B cell (primary cell): ENCODE results near the gene SAP30L. TPM values are rescaled to one million over a fixed set of nuclear protein-coding genes. Genes with fewer than 3 reads are reported as not detected.

Experiments used
- ATAC-seq: fragments of 200-7000 bp; cut with Tn5 transposase; one replicate; pipeline ENCODE4 v1.10.0; 2021; ENCODE audit warnings: low read depth, mild to moderate bottlenecking, moderate number of reproducible peaks, moderate library complexity
- CTCF ChIA-PET: fragments of 350-600 bp; sonication (Branson Sonifier 250); formaldehyde crosslinking; loops from one replicate; lab custom pipeline; 2021; ENCODE audit warnings: antibody characterized with exemption, inconsistent platforms; lab: Charles Lee
- POLR2A ChIA-PET: fragments of 350-600 bp; sonication (Branson Sonifier 250); formaldehyde crosslinking; loops from one replicate; lab custom pipeline; 2021; ENCODE audit warnings: antibody characterized with exemption; lab: Charles Lee
- DNase-seq: peaks from one replicate; pipeline ENCODE4 v3.0.0; 2013
- H2AFZ ChIP-seq: 2 replicates; pipeline ENCODE4 v1.6.1; 2012; ENCODE audit warnings: mild to moderate bottlenecking, low read depth, low read length; ENCODE audit not compliant: insufficient read depth, poor library complexity, severe bottlenecking
- H3K27ac ChIP-seq, 2 donors: 1 replicate in 1 of 2; 2 replicates in 1 of 2; pipeline ENCODE4 v1.5.1; 2012 to 2013; ENCODE audit warnings: low read length in 2 of 2, mild to moderate bottlenecking in 2 of 2, moderate library complexity in 1 of 2
- H3K27me3 ChIP-seq, 4 experiments: fragments of 200-600 bp in 1 of 4; sonication (generic) in 1 of 4; replicated peaks in 1 of 4; 1 replicate in 2 of 4; 2 replicates in 2 of 4; pipeline versions ENCODE4 v1.6.1 to v1.7.0; 2013 to 2016; ENCODE audit warnings: low read length in 3 of 4, mild to moderate bottlenecking in 2 of 4, mixed read lengths in 1 of 4, moderate library complexity in 1 of 4; ENCODE audit not compliant: insufficient read depth in 4 of 4, control insufficient read depth in 3 of 4; ENCODE audit errors: control extremely low read depth in 1 of 4
- H3K36me3 ChIP-seq, 2 experiments: replicated peaks in 1 of 2; 1 replicate in 1 of 2; 2 replicates in 1 of 2; pipeline versions ENCODE4 v1.6.1 to v1.7.1; 2013; ENCODE audit warnings: low read length in 1 of 2; ENCODE audit not compliant: insufficient read depth in 2 of 2, control insufficient read depth in 1 of 2; ENCODE audit errors: control extremely low read depth in 1 of 2, extremely low read depth in 1 of 2
- H3K4me1 ChIP-seq, 2 donors: fragments of 200-600 bp in 1 of 2; sonication (generic) in 1 of 2; 1 replicate in 1 of 2; 2 replicates in 1 of 2; pipeline versions ENCODE4 v1.5.1 to v1.6.1; 2013 to 2017; ENCODE audit warnings: low read length in 2 of 2; ENCODE audit not compliant: control insufficient read depth in 2 of 2, insufficient read depth in 2 of 2
- H3K4me2 ChIP-seq: replicated peaks from 2 replicates; pipeline ENCODE3; 2012; ENCODE audit warnings: mild to moderate bottlenecking, low read depth, low read length; ENCODE audit not compliant: poor library complexity, severe bottlenecking
- H3K4me3 ChIP-seq, 5 experiments: fragments of 200-600 bp in 1 of 5; sonication (generic) in 1 of 5; 1 replicate in 3 of 5; 2 replicates in 2 of 5; pipeline versions ENCODE4 v1.5.1 to v1.7.0; 2011 to 2016; ENCODE audit warnings: low read length in 4 of 5, mild to moderate bottlenecking in 4 of 5, low read depth in 2 of 5, control low read depth in 1 of 5, moderate library complexity in 1 of 5; ENCODE audit not compliant: insufficient read depth in 1 of 5; ENCODE audit errors: control extremely low read depth in 1 of 5, extremely low read depth in 1 of 5
- H3K79me2 ChIP-seq: fragments of 200-600 bp; sonication (generic); one replicate; pipeline ENCODE4 v1.6.0; 2016; ENCODE audit warnings: low read length; ENCODE audit not compliant: control insufficient read depth, insufficient read depth
- H3K9ac ChIP-seq: fragments of 200-600 bp; sonication (generic); 2 replicates; pipeline ENCODE4 v1.6.1; 2017; ENCODE audit warnings: mild to moderate bottlenecking, low read length, moderate library complexity
- H3K9me3 ChIP-seq, 3 donors: one replicate each; pipeline versions ENCODE4 v1.6.1 to v1.7.1; 2013; ENCODE audit warnings: low read length in 2 of 3; ENCODE audit not compliant: control insufficient read depth in 2 of 3, insufficient read depth in 1 of 3; ENCODE audit errors: control extremely low read depth in 1 of 3
- H4K20me1 ChIP-seq: 2 replicates; pipeline ENCODE4 v1.6.0; 2012; ENCODE audit warnings: mild to moderate bottlenecking, low read length; ENCODE audit not compliant: insufficient read depth, control insufficient read depth, poor library complexity, severe bottlenecking
- H3K27ac Mint-ChIP-seq: one replicate; pipeline ENCODE4 v1.8.0; 2021; ENCODE audit warnings: mixed read lengths
- H3K27me3 Mint-ChIP-seq: one replicate; pipeline ENCODE4 v1.8.0; 2021; ENCODE audit warnings: mixed read lengths
- H3K4me1 Mint-ChIP-seq: one replicate; pipeline ENCODE4 v1.8.0; 2021; ENCODE audit warnings: mixed read lengths
- H3K4me3 Mint-ChIP-seq: one replicate; pipeline ENCODE4 v1.8.0; 2021; ENCODE audit warnings: mixed read lengths
- H3K9me3 Mint-ChIP-seq: one replicate; pipeline ENCODE4 v1.8.0; 2022; ENCODE audit warnings: mixed read lengths; ENCODE audit not compliant: insufficient read depth
- CTCF ChIP-seq: fragments of 200-600 bp; IDR thresholded peaks from one replicate; pipeline ENCODE4 v1.8.0; 2022; ENCODE audit warnings: antibody characterized with exemption, mild to moderate bottlenecking
- EZH2 ChIP-seq: IDR thresholded peaks from 2 replicates; pipeline ENCODE4 v1.6.1; 2012; ENCODE audit warnings: borderline replicate concordance, low read depth, mild to moderate bottlenecking, moderate library complexity, low read length; ENCODE audit not compliant: insufficient read depth, poor library complexity, severe bottlenecking
- WGBS: methylation state at CpG from one replicate; pipeline ENCODE4 v1.1.5; 2013; ENCODE audit warnings: missing lambda C conversion rate; ENCODE audit not compliant: insufficient coverage; 5-methylcytosine and 5-hydroxymethylcytosine counted together
- intact Hi-C: fragments of 100-400 bp; cut with micrococcal nuclease; formaldehyde crosslinking; loops from one replicate; pipeline ENCODE4 v1.10.0; 2022
- polyA plus RNA-seq: library from polyadenylated mRNA; depleted of rRNA; stranded (reverse); fragments of >200 nt; gene quantifications from 2 replicates; pipeline ENCODE4 v1.2.3, GENCODE V29; 2012
- total RNA-seq, 2 donors: library from RNA; stranded (reverse); fragments of 120-200 nt in 1 of 2; gene quantifications; 1 replicate in 1 of 2; 2 replicates in 1 of 2; pipeline versions ENCODE4 v1.2.3 to v1.2.4, GENCODE V29; 2013 to 2022

The SAP30L gene
- total and polyA plus RNA-seq, 2 donors (not counting 1 experiment from before 2014, with no cell fraction given), result 34.8 to 41.5 TPM

GRCh38 chr5:154447089-154447725, 1.4 kb downstream of the SAP30L start:
- Histone ChIP-seq H3K27ac (peak overlapping the region in 1 of 2 donors; percentile 69), H3K4me3 (peak overlapping the region; percentile 27 to 99 (median 78)), H3K9me3 (no peaks in the 10 kb centered on the region), H3K27me3 (no peaks in the 10 kb centered on the region), H4K20me1 (peaks cover 17% of the 10 kb centered on the region), H3K79me2 (peaks cover 67% of the 10 kb centered on the region), H3K9ac (peak overlapping the region; percentile 93), H2AFZ (peak overlapping the region; percentile 100), H3K4me2 (peak overlapping the region; percentile 91), H3K4me1 (peaks cover 24 to 32% of the 10 kb centered on the region in 2 donors), H3K36me3 (peaks cover 0 to 31% of the 10 kb centered on the region in 2 experiments)
- Mint-ChIP-seq H3K9me3 (no peaks in the 10 kb centered on the region), H3K4me1 (peaks cover 53% of the 10 kb centered on the region), H3K27me3 (no peaks in the 10 kb centered on the region), H3K27ac (peak overlapping the region; percentile 77), H3K4me3 (peak overlapping the region; percentile 90)
- ATAC-seq (no peak), DNase-seq (no peak)
- no peak for TF ChIP-seq CTCF
- no peak for TF ChIP-seq EZH2
- intact Hi-C loops, result no loop called here
- ChIA-PET POLR2A (no interaction called here), CTCF (interaction anchor here (4.3 kb wide), 1 partner anchor 17 kb away, joined by 12 read pairs; no protein-coding TSS in a partner anchor)
- 17% methylated on average over 5 of the region's 10 CpGs for WGBS

GRCh38 chr5:154449786-154450185, 4.0 kb downstream of the SAP30L start:
- no peaks in the 10 kb centered on the region for H3K9me3 Mint-ChIP-seq
- H3K27me3 Mint-ChIP-seq, result no peaks in the 10 kb centered on the region
- H3K4me2 ChIP-seq, result no peak overlapping the region
- ChIA-PET POLR2A (no interaction called here), CTCF (interaction anchor here (0.7 to 4.3 kb wide), 3 partner anchors 14 to 45 kb away, joined by 3 to 12 read pairs (median 12); no protein-coding TSS in a partner anchor)
- no peak overlapping the region for H3K4me3 ChIP-seq
- no CpG with 5 or more reads among the region's 2 CpGs for WGBS
- H3K27me3 ChIP-seq, result no peaks in the 10 kb centered on the region
- ATAC-seq, result no peak
- no peaks in the 10 kb centered on the region for H3K9me3 ChIP-seq
- no peak for TF ChIP-seq CTCF
- TF ChIP-seq EZH2, result no peak
- H3K9ac ChIP-seq, result no peak overlapping the region
- H3K4me1 Mint-ChIP-seq, result peaks cover 43% of the 10 kb centered on the region
- DNase-seq, result no peak
- peaks cover 0 to 48% of the 10 kb centered on the region in 2 experiments for H3K36me3 ChIP-seq
- H3K27ac ChIP-seq, result no peak overlapping the region
- H2AFZ ChIP-seq, result no peak overlapping the region
- H3K27ac Mint-ChIP-seq, result no peak overlapping the region
- H4K20me1 ChIP-seq, result peaks cover 17% of the 10 kb centered on the region
- intact Hi-C loops, result no loop called here
- peaks cover 43% of the 10 kb centered on the region for H3K79me2 ChIP-seq
- peaks cover 19 to 27% of the 10 kb centered on the region in 2 donors for H3K4me1 ChIP-seq
- no peak overlapping the region for H3K4me3 Mint-ChIP-seq
